ENCODE measurements around the gene WASHC2C. TPM values are rescaled to one million over a fixed set of nuclear protein-coding genes. Genes with fewer than 3 reads are reported as not detected.
"Not testable (repeated sequence)": the region's sequence is repeated elsewhere in the genome, so short reads cannot be mapped to it uniquely, and the experiment has no call there.

Gene WASHC2C
- total RNA-seq, 1 donor from 2014 or later: 36.1 TPM

GRCh38 chr10:45742014-45742413, 14.9 kb downstream of the WASHC2C start:
- H3K36me3 ChIP-seq; H3K4me3 ChIP-seq; DNase-seq (ENCODE audit: extremely low spot score in 2 of 2); H3K4me1 ChIP-seq; intact Hi-C loops (cut with DNase I); H3K27ac ChIP-seq; H3K27me3 ChIP-seq; H3K9me3 ChIP-seq: not testable (repeated sequence)

GRCh38 chr10:45751141-45751540, 24.1 kb downstream of the WASHC2C start:
- H3K27ac ChIP-seq; H3K27me3 ChIP-seq; H3K4me3 ChIP-seq; H3K4me1 ChIP-seq; DNase-seq (ENCODE audit: extremely low spot score in 2 of 2); intact Hi-C loops (cut with DNase I); H3K9me3 ChIP-seq: not testable (repeated sequence)
- peaks cover 0 to 18% of the 10 kb centered on the region in 2 donors for H3K36me3 ChIP-seq

- H3K4me3 ChIP-seq; H3K36me3 ChIP-seq; intact Hi-C loops (cut with DNase I); H3K27ac ChIP-seq; H3K4me1 ChIP-seq; DNase-seq (ENCODE audit: extremely low spot score in 2 of 2); H3K9me3 ChIP-seq; H3K27me3 ChIP-seq: not testable (repeated sequence)
Measured at GRCh38 chr10:45752210-45752609, 25.1 kb downstream of the WASHC2C start.

- H3K4me3 ChIP-seq; H3K4me1 ChIP-seq; DNase-seq (ENCODE audit: extremely low spot score in 2 of 2); H3K27me3 ChIP-seq; H3K27ac ChIP-seq; intact Hi-C loops (cut with DNase I); H3K9me3 ChIP-seq: not testable (repeated sequence)
- peaks cover 0 to 14% of the 10 kb centered on the region in 2 donors for H3K36me3 ChIP-seq
Measured at GRCh38 chr10:45753979-45754495, 27.0 kb downstream of the WASHC2C start.

GRCh38 chr10:45755083-45755482, 28.0 kb downstream of the WASHC2C start:
- H3K36me3 ChIP-seq: peaks cover 0 to 14% of the 10 kb centered on the region in 2 donors
- intact Hi-C loops (cut with DNase I); H3K9me3 ChIP-seq; H3K4me3 ChIP-seq; DNase-seq (ENCODE audit: extremely low spot score in 2 of 2); H3K27ac ChIP-seq; H3K27me3 ChIP-seq; H3K4me1 ChIP-seq: not testable (repeated sequence)

GRCh38 chr10:45756065-45756464, 29.0 kb downstream of the WASHC2C start:
- H3K27ac ChIP-seq; H3K27me3 ChIP-seq; H3K9me3 ChIP-seq; intact Hi-C loops (cut with DNase I); H3K4me1 ChIP-seq; H3K4me3 ChIP-seq; DNase-seq (ENCODE audit: extremely low spot score in 2 of 2): not testable (repeated sequence)
- peaks cover 0 to 14% of the 10 kb centered on the region in 2 donors for H3K36me3 ChIP-seq

GRCh38 chr10:45757661-45758396, 30.8 kb downstream of the WASHC2C start:
- H3K4me1 ChIP-seq; H3K4me3 ChIP-seq; H3K9me3 ChIP-seq; H3K27me3 ChIP-seq; H3K36me3 ChIP-seq; intact Hi-C loops (cut with DNase I); H3K27ac ChIP-seq; DNase-seq (ENCODE audit: extremely low spot score in 2 of 2): not testable (repeated sequence)

GRCh38 chr10:45761622-45762021, 34.6 kb downstream of the WASHC2C start:
- DNase-seq (ENCODE audit: extremely low spot score in 2 of 2); H3K4me1 ChIP-seq; H3K9me3 ChIP-seq; intact Hi-C loops (cut with DNase I); H3K36me3 ChIP-seq; H3K4me3 ChIP-seq; H3K27me3 ChIP-seq; H3K27ac ChIP-seq: not testable (repeated sequence)

- H3K36me3 ChIP-seq; H3K4me3 ChIP-seq; H3K4me1 ChIP-seq; H3K27ac ChIP-seq; H3K9me3 ChIP-seq; intact Hi-C loops (cut with DNase I); DNase-seq (ENCODE audit: extremely low spot score in 2 of 2); H3K27me3 ChIP-seq: not testable (repeated sequence)
Measured at GRCh38 chr10:45763037-45763436, 36.0 kb downstream of the WASHC2C start.

GRCh38 chr10:45768334-45768733, 41.3 kb downstream of the WASHC2C start:
- H3K4me1 ChIP-seq; H3K36me3 ChIP-seq; H3K27ac ChIP-seq; H3K4me3 ChIP-seq; H3K9me3 ChIP-seq; intact Hi-C loops (cut with DNase I); DNase-seq (ENCODE audit: extremely low spot score in 2 of 2); H3K27me3 ChIP-seq: not testable (repeated sequence)

GRCh38 chr10:45771757-45772461, 44.8 kb downstream of the WASHC2C start:
- H3K4me3 ChIP-seq; H3K36me3 ChIP-seq; H3K27ac ChIP-seq; H3K9me3 ChIP-seq; DNase-seq (ENCODE audit: extremely low spot score in 2 of 2); intact Hi-C loops (cut with DNase I); H3K4me1 ChIP-seq; H3K27me3 ChIP-seq: not testable (repeated sequence)

GRCh38 chr10:45786217-45786616, 59.2 kb downstream of the WASHC2C start:
- H3K4me3 ChIP-seq; H3K36me3 ChIP-seq; H3K4me1 ChIP-seq; H3K27ac ChIP-seq; H3K9me3 ChIP-seq; DNase-seq (ENCODE audit: extremely low spot score in 2 of 2); H3K27me3 ChIP-seq; intact Hi-C loops (cut with DNase I): not testable (repeated sequence)

GRCh38 chr10:45787212-45787741, 60.2 kb downstream of the WASHC2C start:
- H3K27me3 ChIP-seq; H3K9me3 ChIP-seq; H3K4me1 ChIP-seq; intact Hi-C loops (cut with DNase I); H3K4me3 ChIP-seq; DNase-seq (ENCODE audit: extremely low spot score in 2 of 2); H3K36me3 ChIP-seq; H3K27ac ChIP-seq: not testable (repeated sequence)

Measured in vagina (tissue), 2 donors.